ENCODE measurements around the gene FOXI2.

GRCh38 chr10:127755753-127756152 lies 18.8 kb downstream of the FOXI2 start:
- no peak for TF ChIP-seq CTCF (IDR thresholded peaks at IDR 0.05)
- no peak for TF ChIP-seq POLR2A (IDR thresholded peaks at IDR 0.05)
- TF ChIP-seq POLR2AphosphoS5 (IDR thresholded peaks at IDR 0.05): no peak
